GM18951 (cell line): Measurements from ENCODE around the gene ATXN7L3.
"Not testable (repeated sequence)": the region's sequence is repeated elsewhere in the genome, so short reads cannot be mapped to it uniquely, and the experiment has no call there.

ENCODE experiments used
- POLR2A ChIP-seq: IDR thresholded peaks from 4 replicates; pipeline ENCODE4 v1.6.1; 2011; ENCODE audit warnings: mild to moderate bottlenecking; ENCODE audit not compliant: insufficient read length, insufficient read depth; ENCODE audit errors: extremely low read depth
- in situ Hi-C: fragments of 300-500 bp; cut with MboI; formaldehyde crosslinking; loops from one replicate; pipeline ENCODE4 v1.12.0; 2022; ENCODE audit warnings: low sequenced_read_pairs, mixed read lengths, inconsistent platforms; ENCODE audit not compliant: unreplicated experiment

ATXN7L3 gene, protein sequence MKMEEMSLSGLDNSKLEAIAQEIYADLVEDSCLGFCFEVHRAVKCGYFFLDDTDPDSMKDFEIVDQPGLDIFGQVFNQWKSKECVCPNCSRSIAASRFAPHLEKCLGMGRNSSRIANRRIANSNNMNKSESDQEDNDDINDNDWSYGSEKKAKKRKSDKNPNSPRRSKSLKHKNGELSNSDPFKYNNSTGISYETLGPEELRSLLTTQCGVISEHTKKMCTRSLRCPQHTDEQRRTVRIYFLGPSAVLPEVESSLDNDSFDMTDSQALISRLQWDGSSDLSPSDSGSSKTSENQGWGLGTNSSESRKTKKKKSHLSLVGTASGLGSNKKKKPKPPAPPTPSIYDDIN

DNA sequence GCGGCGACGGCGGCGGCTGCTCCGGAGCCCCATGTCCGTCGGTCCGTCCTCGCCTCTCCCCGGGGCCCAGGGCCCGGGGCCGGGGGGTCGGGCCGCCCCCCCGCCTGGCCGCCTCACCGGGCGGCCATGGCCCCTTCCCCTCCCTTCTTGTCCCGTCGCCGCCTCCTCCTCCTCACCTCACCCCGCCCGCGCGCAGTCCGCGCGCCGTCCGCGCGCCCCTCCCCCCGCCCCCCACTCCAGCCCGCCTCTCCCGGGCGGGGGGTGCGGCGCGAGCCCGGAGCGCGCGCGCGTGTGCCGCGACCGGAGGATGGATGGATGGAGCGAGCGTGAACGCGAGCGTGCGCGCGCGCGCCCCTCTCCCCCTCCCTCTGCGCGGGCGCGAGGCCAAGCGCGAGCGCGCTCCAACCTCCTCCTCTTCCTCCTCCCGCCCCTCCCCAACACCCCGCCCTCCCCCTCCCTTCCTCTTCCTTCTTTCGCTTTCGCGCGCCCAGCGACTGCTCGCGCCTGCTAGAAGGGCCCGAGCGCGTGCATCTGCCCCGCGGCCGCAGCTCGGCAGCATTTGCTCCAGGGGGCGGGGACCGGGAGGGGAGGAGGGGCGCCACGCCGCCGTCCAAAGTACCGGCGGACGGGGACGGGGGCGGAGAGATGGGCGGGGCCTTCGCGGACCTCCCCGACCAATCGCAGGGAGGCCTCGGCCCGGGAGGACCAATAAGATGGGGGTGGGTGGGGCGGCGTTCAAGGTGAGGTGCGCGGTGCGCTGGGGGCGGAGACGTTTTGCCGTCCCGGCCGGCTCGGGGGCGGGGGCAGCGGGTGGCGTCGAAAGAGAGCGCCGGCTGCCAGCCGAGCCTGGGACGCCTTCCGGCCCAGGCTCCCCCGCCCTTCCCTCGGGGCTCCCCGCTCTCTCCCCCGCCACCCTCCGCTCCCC lies at the start of gene ATXN7L3:
ATXN7L3 (minus strand) TSS at position 332 of the 925 bp plus-strand sequence. CDS start 1,814 bp downstream, outside the sequence.
- peak; percentile 20 for TF ChIP-seq POLR2A
- in situ Hi-C loops = loop anchor here (5.0 to 25.0 kb wide), 2 partner anchors 127 to 312 kb away; partner anchors contain the start of gene GPATCH8

DNA sequence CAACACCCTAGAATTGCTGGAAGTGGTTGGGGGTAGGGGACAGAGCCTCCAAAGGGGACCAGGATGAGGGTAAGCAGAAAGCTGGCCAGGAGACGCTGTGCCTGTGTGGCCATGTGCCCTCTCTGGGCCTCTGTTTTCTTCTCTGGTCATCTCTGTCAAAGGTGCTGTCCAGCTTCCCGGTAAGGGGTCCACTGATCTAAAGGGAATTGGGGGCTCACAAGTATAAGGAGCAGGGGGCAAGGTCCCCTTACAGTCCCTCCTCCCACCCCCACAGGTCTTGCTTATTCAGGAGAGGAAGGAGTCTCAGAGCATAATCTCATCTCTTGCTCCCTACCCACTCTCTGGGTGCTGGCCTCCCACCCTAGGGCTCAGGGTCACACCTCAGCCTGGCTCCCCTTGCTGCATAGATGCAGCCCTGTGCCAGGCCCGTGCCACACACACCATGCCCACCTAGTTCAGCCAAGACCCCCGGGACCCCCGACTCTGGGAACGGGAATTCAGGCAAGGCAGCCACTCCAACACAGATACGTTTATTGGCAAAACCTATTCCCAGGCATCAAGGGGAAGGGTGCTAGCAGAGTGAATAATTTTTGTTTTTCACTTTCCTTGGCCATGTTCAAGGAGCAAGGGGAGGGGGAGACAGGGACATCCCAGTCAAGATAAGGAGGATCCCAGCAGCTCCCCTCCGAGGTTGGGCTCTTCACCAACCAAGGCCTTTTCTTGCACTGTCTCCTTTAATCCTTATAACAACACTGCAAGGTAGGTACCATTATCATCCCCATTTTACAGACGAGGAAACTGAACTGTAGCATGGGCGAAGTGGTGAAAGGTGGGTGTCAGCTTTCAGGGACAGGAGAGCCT lies 48.4 kb upstream of the ATXN7L3 start:
- in situ Hi-C loops = no loop called here
- TF ChIP-seq POLR2A = no peak

DNA sequence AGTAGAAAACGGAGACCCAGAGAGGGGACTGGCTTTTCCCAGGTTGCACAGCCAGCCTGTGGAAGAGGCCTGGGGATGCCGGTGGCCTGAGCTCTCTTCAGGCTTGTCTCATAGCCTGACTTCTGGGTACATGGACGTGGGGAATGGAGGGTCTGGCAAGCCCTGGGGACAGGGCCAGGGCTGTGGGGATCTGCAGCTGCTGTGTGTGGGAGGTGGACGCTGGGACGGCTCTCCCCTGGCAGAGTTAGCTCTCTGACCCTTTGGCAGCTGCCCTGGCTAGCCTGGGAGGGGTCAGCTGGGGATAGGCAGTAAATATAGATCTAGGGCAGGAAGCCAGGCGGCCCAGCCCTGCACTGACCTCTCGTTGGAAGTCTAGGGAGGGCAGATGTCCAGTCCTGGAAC lies 47.8 kb upstream of the ATXN7L3 start:
- in situ Hi-C loops = no loop called here

DNA sequence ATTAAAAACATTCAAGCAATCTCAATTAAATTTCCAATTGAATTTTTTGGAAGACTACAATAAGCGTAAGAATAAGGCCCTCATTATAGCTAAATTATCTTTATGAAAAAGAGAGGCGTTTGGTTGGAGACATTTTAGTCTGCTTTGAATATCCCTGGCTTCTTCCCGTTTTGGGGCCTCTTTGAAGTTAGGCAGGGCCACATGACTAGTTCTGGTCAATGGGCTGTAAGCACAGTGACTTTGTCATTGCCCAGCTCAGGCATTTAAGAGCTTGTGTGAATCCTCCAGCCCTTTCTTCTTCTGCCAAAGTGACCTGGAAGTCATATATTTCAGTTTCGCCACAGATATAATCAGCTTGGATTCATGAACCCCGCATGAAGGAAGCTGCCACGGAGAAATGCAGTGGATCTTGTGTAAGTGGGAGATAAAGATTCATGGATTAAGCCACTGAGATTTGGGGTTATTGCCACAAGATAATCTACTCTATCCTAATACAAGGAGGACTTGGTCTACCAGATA lies 41.5 kb upstream of the ATXN7L3 start:
- TF ChIP-seq POLR2A = no peak
- in situ Hi-C loops = no loop called here

More for the DNA sequence above, 47.8 kb upstream of the ATXN7L3 start:
- TF ChIP-seq POLR2A = no peak

DNA sequence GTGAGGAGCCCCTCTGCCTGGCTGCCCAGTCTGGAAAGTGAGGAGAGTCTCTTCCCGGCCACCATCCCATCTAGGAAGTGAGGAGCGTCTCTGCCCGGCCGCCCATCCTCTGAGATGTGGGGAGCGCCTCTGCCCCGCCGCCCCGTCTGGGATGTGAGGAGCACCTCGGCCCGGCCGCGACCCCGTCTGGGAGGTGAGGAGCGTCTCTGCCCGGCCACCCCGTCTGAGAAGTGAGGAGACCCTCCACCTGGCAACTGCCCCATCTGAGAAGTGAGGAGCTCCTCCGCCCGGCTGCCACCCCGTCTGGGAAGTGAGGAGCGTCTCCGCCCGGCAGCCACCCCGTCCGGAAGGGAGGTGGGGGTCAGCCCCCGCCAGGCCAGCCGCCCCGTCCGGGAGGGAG lies 38.2 kb upstream of the ATXN7L3 start:
- in situ Hi-C loops = not testable (repeated sequence)

DNA sequence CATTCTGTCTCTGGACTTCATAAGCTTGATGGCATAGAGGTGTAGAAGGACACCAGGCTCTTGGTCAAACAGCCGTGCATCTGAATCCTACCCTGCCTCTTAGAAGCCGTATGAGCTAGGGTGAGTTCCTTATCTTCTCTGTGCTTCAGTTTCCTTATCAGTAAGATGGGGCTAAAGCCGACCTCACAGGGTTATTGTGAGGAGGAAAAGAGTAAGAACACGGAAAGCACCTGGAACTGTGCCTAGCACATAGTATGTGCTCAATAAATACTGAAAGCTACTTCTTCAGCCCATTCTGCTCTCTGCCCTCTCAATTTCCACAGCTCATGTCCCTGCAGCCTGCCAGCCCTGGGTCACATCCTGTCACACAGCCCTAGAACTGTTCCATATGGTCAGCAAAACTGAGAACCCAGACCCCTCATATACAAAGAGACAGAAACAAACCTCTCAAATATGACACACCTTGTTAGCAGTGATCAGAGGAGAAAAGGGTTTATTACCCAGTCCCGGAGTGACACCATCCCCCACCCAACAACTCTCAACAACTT lies 36.8 kb upstream of the ATXN7L3 start:
- TF ChIP-seq POLR2A = no peak
- in situ Hi-C loops = no loop called here

DNA sequence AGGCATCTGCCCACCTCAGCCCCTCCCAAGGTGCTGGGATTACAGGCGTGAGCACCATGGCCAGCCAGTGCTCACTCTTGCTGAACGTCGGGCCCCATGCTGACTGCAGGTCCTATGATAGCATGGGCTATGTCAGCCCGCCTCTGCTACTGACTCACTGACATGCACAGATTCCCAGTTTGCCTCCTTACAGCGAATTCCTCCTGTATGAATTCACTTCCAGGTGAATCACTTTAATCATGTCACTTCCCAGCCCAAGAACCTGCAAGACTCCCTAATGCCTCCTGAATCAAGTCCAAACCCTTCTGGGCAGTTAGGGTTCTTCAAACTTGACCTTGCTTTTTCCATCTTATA lies 35.9 kb upstream of the ATXN7L3 start:
- no peak for TF ChIP-seq POLR2A
- in situ Hi-C loops = no loop called here

DNA sequence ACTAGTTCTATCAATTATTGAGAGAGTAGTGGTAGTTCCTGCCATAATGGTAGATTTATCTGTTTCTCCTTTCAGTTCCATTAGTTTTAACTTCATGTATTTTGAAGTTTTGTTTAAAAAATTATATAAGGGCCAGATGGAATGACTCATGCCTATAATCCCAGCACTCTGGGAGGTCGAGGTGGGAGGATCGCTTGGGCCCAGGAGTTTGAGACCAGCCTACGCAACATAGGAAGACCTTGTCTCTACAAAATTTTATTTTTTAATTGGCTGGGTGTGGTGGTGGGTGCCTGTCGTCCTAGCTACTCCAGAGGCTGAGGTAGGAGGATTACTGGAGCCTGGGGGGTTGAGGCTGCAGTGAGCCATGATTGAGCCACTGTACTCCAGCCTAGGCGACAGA lies 33.9 kb upstream of the ATXN7L3 start:
- TF ChIP-seq POLR2A = no peak
- in situ Hi-C loops = no loop called here

DNA sequence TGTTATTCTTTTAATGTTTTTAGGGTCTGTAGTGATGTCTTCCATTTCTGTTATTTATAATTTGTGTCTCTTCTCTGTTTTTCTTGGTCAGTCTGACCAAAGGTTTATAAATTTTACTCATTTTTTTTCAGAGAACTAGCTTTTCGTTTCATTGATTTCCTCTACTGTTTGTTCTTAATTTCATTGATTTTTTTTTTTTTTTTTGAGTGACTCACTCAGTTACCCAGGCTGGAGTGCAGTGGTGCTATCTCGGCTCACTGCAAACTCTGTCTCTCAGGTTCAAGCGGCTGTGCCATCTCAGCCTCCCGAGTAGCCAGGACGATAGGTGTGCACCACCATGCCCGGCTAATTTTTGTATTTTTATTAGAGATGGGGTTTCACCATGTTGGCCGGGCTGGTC lies 32.4 kb upstream of the ATXN7L3 start:
- no peak for TF ChIP-seq POLR2A
- in situ Hi-C loops = no loop called here

DNA sequence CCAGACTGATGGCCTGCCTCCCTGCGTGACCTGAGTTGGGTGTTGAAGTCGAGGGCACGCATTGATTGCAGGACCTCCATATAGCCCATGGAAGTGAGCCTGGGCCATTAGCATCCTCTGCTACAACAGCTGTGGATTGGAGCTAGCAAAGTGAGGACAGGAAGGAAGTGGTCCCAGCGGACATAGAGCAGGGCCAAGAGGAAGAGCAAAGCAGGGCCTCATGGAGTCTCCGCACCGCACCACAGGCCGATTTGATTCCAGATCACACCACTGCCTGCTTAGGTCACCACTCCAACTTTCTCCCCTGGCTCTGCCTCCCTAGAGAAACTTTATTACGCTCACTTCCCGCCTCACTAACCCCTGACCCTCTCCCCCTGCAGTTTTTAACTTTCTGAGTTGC lies 30.5 kb upstream of the ATXN7L3 start:
- TF ChIP-seq POLR2A = no peak

DNA sequence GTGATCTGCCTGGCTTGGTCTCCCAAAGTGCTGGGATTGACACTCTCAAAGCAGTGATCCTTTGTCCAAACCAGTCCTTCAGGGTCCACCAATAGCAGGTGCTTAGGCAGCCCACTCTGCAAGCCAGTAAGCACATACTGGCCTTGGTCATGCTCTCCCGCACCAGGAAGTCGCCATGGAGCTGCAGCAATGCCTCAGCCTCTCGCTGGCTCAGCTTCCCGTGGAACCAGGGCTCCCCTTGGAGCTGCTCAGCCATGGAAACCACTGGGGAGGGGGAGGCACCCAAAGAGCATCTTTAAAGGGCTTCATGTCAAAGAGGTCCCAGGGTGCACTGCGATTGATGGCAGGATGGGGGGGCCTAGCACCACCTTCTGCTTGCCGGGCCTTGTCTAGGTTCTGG lies 29.4 kb upstream of the ATXN7L3 start:
- in situ Hi-C loops = no loop called here
- no peak for TF ChIP-seq POLR2A

More for the DNA sequence above, 30.5 kb upstream of the ATXN7L3 start:
- in situ Hi-C loops = no loop called here

DNA sequence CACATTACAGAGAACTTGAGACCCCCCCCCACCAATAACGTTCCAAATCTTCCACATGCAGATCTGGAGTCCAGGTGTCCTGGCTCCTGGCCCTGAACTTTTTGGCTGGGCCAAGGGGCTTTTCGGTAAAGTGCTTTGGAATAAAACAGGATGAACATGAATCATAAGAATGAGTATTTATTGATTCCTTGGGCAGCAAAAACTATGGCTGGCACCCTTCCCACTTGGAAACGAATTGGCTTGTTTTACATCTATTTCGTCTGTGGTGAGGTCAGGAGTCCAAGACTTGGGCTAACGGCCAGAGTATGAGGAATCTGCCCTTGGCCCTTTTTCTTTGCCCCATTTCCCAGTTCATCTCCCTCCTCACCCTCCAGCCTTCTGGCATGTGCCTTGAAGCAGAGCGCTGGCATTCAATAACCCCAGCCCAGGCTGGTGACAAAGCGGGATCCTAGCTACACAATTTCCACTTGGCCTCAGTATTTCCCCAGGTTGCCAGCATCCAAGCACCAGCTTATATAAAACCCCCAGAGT lies 23.9 kb upstream of the ATXN7L3 start:
- in situ Hi-C loops = loop anchor here (25.0 kb wide), 1 partner anchor 289 kb away; the partner anchor contains the start of gene GPATCH8
- TF ChIP-seq POLR2A = no peak

DNA sequence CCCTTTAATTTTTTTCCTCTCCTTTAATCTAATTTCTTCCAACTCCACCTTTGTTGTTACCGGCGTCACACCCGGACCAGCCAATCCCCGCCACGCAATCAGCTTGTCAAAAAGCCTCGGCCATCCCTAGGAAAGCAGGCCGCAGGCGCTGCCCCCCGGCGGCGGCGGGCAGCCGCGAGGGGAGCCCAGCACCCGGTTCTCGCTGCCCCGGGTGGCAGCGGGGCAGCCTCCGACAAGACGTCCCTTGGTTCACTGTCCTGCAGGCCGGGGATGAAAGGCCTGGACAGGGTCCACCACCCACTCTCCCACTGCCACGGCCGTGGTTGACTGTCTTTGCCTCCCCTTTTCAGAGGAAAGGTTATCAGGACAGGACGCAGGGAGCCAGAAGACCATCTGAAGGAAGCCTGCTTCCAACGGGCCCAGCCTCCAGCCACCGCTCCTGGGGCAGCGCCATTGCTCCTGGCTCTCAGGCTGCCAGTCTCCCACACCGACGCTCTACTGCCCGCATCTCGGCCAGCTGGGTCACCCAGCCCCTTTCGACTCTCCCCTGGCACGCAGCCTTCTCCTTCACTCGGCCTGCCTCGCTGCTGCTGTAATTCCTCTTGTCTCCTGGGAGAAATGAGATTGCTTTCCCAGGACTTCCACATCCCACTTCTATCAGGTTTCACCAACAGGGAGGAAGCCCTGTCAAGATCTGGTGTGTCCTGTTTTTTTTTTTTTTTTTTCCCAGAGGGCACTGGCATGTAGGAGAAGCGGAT lies 22.6 kb upstream of the ATXN7L3 start:
- peak; percentile 50 for TF ChIP-seq POLR2A
- in situ Hi-C loops = loop anchor here (25.0 kb wide), 1 partner anchor 290 kb away; the partner anchor contains the start of gene GPATCH8
